ENCODE measurements around the gene PCMT1. TPM values are rescaled to one million over a fixed set of nuclear protein-coding genes. Genes with fewer than 3 reads are reported as not detected.
A peak's percentile ranks its signal among the peaks of the same experiment; 100 is the strongest.

PCMT1 gene
- total and polyA plus RNA-seq, 2 of the 13 experiments (the other 11 are each of a cell fraction or from before 2014, with no cell fraction given) = 112 to 169 TPM

DNA sequence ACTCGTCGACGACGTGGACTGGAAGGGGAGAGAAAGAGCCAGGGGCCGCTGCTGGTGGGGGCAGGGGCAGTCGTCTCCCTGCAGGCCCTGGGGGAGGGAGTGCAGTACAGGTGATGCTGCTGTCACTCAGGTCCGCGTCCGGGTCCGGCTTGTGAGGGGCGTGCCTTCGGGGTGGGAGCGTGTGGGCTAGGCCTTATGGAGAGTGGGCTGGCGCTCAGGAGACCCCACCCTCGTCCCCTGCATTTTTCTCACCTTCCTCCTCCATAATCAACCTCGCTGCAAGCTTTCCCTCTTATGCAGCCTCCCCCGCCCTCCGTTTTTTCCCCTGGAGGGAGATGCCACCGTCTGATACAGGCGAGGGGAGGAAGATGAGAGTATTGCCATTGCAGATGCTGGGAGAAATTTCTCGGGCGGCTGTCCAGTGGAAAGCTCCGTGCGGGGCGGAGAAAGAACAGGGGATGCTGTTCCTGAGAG lies 632 bp downstream of the PCMT1 start (continued):
- TF ChIP-seq EED (CRISPR knock-in tag; IDR thresholded peaks at IDR 0.05) = no peak
- TF ChIP-seq, protein P1, sequence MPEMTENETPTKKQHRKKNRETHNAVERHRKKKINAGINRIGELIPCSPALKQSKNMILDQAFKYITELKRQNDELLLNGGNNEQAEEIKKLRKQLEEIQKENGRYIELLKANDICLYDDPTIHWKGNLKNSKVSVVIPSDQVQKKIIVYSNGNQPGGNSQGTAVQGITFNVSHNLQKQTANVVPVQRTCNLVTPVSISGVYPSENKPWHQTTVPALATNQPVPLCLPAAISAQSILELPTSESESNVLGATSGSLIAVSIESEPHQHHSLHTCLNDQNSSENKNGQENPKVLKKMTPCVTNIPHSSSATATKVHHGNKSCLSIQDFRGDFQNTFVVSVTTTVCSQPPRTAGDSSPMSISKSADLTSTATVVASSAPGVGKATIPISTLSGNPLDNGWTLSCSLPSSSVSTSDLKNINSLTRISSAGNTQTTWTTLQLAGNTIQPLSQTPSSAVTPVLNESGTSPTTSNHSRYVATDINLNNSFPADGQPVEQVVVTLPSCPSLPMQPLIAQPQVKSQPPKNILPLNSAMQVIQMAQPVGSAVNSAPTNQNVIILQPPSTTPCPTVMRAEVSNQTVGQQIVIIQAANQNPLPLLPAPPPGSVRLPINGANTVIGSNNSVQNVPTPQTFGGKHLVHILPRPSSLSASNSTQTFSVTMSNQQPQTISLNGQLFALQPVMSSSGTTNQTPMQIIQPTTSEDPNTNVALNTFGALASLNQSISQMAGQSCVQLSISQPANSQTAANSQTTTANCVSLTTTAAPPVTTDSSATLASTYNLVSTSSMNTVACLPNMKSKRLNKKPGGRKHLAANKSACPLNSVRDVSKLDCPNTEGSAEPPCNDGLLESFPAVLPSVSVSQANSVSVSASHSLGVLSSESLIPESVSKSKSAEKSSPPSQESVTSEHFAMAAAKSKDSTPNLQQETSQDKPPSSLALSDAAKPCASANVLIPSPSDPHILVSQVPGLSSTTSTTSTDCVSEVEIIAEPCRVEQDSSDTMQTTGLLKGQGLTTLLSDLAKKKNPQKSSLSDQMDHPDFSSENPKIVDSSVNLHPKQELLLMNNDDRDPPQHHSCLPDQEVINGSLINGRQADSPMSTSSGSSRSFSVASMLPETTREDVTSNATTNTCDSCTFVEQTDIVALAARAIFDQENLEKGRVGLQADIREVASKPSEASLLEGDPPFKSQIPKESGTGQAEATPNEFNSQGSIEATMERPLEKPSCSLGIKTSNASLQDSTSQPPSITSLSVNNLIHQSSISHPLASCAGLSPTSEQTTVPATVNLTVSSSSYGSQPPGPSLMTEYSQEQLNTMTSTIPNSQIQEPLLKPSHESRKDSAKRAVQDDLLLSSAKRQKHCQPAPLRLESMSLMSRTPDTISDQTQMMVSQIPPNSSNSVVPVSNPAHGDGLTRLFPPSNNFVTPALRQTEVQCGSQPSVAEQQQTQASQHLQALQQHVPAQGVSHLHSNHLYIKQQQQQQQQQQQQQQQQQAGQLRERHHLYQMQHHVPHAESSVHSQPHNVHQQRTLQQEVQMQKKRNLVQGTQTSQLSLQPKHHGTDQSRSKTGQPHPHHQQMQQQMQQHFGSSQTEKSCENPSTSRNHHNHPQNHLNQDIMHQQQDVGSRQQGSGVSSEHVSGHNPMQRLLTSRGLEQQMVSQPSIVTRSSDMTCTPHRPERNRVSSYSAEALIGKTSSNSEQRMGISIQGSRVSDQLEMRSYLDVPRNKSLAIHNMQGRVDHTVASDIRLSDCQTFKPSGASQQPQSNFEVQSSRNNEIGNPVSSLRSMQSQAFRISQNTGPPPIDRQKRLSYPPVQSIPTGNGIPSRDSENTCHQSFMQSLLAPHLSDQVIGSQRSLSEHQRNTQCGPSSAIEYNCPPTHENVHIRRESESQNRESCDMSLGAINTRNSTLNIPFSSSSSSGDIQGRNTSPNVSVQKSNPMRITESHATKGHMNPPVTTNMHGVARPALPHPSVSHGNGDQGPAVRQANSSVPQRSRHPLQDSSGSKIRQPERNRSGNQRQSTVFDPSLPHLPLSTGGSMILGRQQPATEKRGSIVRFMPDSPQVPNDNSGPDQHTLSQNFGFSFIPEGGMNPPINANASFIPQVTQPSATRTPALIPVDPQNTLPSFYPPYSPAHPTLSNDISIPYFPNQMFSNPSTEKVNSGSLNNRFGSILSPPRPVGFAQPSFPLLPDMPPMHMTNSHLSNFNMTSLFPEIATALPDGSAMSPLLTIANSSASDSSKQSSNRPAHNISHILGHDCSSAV (CRISPR knock-in tag; IDR thresholded peaks at IDR 0.05; ENCODE audit: borderline replicate concordance) = no peak
- TF ChIP-seq ZNF550 (CRISPR knock-in tag; IDR thresholded peaks at IDR 0.05; ENCODE audit: borderline replicate concordance) = no peak
- TF ChIP-seq ZNF138 (CRISPR knock-in tag; IDR thresholded peaks at IDR 0.05; ENCODE audit: low read depth) = no peak
- no peak; the same call in 1 of the 2 replicates for TF ChIP-seq ZNF343 (CRISPR knock-in tag; IDR thresholded peaks at IDR 0.05)
- no peak for TF ChIP-seq TAF15 (IDR thresholded peaks at IDR 0.05; ENCODE audit: low read depth, low read length, poor library complexity, severe bottlenecking)
- no peak for TF ChIP-seq U2AF1 (optimal IDR thresholded peaks at IDR 0.05; ENCODE audit: low read depth, low read length)
- TF ChIP-seq RAD51 (IDR thresholded peaks at IDR 0.05; ENCODE audit: borderline replicate concordance) = no peak
- TF ChIP-seq, protein P2, sequence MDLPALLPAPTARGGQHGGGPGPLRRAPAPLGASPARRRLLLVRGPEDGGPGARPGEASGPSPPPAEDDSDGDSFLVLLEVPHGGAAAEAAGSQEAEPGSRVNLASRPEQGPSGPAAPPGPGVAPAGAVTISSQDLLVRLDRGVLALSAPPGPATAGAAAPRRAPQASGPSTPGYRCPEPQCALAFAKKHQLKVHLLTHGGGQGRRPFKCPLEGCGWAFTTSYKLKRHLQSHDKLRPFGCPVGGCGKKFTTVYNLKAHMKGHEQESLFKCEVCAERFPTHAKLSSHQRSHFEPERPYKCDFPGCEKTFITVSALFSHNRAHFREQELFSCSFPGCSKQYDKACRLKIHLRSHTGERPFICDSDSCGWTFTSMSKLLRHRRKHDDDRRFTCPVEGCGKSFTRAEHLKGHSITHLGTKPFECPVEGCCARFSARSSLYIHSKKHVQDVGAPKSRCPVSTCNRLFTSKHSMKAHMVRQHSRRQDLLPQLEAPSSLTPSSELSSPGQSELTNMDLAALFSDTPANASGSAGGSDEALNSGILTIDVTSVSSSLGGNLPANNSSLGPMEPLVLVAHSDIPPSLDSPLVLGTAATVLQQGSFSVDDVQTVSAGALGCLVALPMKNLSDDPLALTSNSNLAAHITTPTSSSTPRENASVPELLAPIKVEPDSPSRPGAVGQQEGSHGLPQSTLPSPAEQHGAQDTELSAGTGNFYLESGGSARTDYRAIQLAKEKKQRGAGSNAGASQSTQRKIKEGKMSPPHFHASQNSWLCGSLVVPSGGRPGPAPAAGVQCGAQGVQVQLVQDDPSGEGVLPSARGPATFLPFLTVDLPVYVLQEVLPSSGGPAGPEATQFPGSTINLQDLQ (CRISPR knock-in tag; IDR thresholded peaks at IDR 0.05) = no peak
- TF ChIP-seq ZNF737 (CRISPR knock-in tag; IDR thresholded peaks at IDR 0.05; ENCODE audit: borderline replicate concordance) = no peak
- peak; percentile 35; the same call in 1 of the 2 replicates for TF ChIP-seq CCDC6 (CRISPR knock-in tag; IDR thresholded peaks at IDR 0.05)
- TF ChIP-seq HMG20A (CRISPR knock-in tag; IDR thresholded peaks at IDR 0.05; ENCODE audit: borderline replicate concordance) = no peak
- no peak for TF ChIP-seq ZFP36L2 (CRISPR knock-in tag; IDR thresholded peaks at IDR 0.05)
- TF ChIP-seq ZFP36 (IDR thresholded peaks at IDR 0.05; ENCODE audit: borderline replicate concordance, low read depth, low read length, partially characterized antibody) = no peak
- no peak for TF ChIP-seq HOXA5 (CRISPR knock-in tag; IDR thresholded peaks at IDR 0.05)
- no peak for TF ChIP-seq FOXA3 (CRISPR knock-in tag; IDR thresholded peaks at IDR 0.05)
- TF ChIP-seq TSC22D2 (CRISPR knock-in tag; IDR thresholded peaks at IDR 0.05; ENCODE audit: borderline replicate concordance) = peak; percentile 62; the same call in 1 of the 2 replicates
- TF ChIP-seq CEBPG (CRISPR knock-in tag; IDR thresholded peaks at IDR 0.05) = no peak
- TF ChIP-seq GLI4 (CRISPR knock-in tag; IDR thresholded peaks at IDR 0.05; ENCODE audit: borderline replicate concordance) = 0 out of 2 replicates have a peak, but pooled peaks have one; percentile 18
- no peak for TF ChIP-seq ZNF569 (CRISPR knock-in tag; IDR thresholded peaks at IDR 0.05; ENCODE audit: borderline replicate concordance)
